OCI-LY3 (cell line): ENCODE data around the gene ERAL1.

ENCODE experiments used
- EZH2phosphoT487 ChIP-seq: fragments of 200-600 bp; shearing (Covaris generic); IDR thresholded peaks from 2 replicates; pipeline ENCODE4 v1.6.1; 2018; ENCODE audit warnings: antibody characterized with exemption, mixed run types, low read depth
- TF ChIP-seq, protein P1 (sequence below): fragments of 200-600, 300-600 bp; sonication (generic); IDR thresholded peaks from 2 replicates; pipeline ENCODE4 v1.5.1; 2014; ENCODE audit warnings: antibody characterized with exemption, low read length, low read depth

DNA sequence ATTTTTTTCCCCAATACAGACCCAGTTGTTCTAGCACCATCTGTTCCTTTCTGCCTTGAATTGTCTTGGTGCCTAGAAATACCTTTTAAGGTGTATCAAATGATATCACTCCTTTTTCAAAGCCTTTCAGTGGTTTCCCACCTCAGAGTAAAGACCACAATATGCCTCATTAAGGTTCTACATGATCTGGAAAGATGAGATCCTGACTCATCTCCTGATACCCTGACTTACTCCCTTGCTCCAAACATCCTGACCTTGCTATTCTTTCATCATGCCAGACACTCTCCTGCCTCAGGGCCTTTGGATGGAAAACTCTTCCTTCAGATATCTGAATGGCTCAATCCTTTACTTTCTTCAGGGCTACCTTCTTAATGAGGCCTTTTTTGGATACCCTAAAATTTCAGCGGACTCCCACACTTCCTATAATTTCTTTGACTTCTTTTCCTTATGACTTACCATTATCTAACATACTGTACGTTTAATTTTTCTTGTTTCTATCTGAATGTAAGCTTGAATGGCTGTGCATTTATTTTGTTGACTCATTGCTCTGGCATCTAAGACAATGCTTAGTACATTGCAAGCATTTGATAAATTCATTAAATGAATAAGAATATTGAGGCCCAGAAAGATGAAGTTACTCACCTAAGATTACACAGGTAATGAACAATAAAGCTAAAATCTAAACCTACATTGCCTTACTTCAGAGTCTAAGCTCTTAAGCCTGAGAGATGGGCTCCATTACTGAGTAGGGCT, 23.5 kb downstream of the ERAL1 start:
- TF ChIP-seq, protein P1, sequence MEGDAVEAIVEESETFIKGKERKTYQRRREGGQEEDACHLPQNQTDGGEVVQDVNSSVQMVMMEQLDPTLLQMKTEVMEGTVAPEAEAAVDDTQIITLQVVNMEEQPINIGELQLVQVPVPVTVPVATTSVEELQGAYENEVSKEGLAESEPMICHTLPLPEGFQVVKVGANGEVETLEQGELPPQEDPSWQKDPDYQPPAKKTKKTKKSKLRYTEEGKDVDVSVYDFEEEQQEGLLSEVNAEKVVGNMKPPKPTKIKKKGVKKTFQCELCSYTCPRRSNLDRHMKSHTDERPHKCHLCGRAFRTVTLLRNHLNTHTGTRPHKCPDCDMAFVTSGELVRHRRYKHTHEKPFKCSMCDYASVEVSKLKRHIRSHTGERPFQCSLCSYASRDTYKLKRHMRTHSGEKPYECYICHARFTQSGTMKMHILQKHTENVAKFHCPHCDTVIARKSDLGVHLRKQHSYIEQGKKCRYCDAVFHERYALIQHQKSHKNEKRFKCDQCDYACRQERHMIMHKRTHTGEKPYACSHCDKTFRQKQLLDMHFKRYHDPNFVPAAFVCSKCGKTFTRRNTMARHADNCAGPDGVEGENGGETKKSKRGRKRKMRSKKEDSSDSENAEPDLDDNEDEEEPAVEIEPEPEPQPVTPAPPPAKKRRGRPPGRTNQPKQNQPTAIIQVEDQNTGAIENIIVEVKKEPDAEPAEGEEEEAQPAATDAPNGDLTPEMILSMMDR = no peak
- TF ChIP-seq EZH2phosphoT487 = no peak
